ENCODE measurements around the gene IFIT3. TPM values are rescaled to one million over a fixed set of nuclear protein-coding genes. Genes with fewer than 3 reads are reported as not detected.

Gene IFIT3
- total and polyA plus RNA-seq, 9 of the 15 experiments (the other 6 are each of a cell fraction or from before 2014, with no cell fraction given) = 0.23 to 2.2 (median 0.77) TPM

GRCh38 chr10:89355394-89355931 is 27.7 kb downstream of the IFIT3 start (continued):
- TF ChIP-seq MNT (conservative IDR thresholded peaks at IDR 0.05) (no peak), ZBTB43 (CRISPR knock-in tag; IDR thresholded peaks at IDR 0.05) (no peak), ZNF695 (CRISPR knock-in tag; IDR thresholded peaks at IDR 0.05) (no peak), RBM34 (IDR thresholded peaks at IDR 0.05; ENCODE audit: borderline replicate concordance, insufficient read depth, low read length) (no peak), ZNF507 (tag; conservative IDR thresholded peaks at IDR 0.05) (no peak), CC2D1A (IDR thresholded peaks at IDR 0.05) (no peak), BCL6 (CRISPR knock-in tag; IDR thresholded peaks at IDR 0.05) (peak; percentile 47; the same call in 1 of the 2 replicates), GTF2A2 (tag; IDR thresholded peaks at IDR 0.05) (peak; percentile 76; the same call in 1 of the 2 replicates), TCF15 (CRISPR knock-in tag; IDR thresholded peaks at IDR 0.05) (no peak), UBTF (IDR thresholded peaks at IDR 0.05; ENCODE audit: borderline replicate concordance in 1 of 2, low read depth in 2 of 2, low read length in 2 of 2) (no peak), ZNF431 (CRISPR knock-in tag; IDR thresholded peaks at IDR 0.05) (no peak), ZNF395 (CRISPR knock-in tag; IDR thresholded peaks at IDR 0.05) (peak; percentile 95), SETDB1 (IDR thresholded peaks at IDR 0.05; ENCODE audit: low read length) (no peak), FOXK2 (conservative IDR thresholded peaks at IDR 0.05 in 1 of 2, IDR thresholded peaks at IDR 0.05 in 1 of 2; ENCODE audit: low read depth in 2 of 2) (no peak), TAF9B (IDR thresholded peaks at IDR 0.05; ENCODE audit: partially characterized antibody) (no peak), POLR2H (tag; IDR thresholded peaks at IDR 0.05; ENCODE audit: low read depth) (peak; percentile 50; the same call in 1 of the 2 replicates), STAT5A (IDR thresholded peaks at IDR 0.05; ENCODE audit: borderline replicate concordance, low read length) (no peak), IFI16 (CRISPR knock-in tag; IDR thresholded peaks at IDR 0.05) (no peak), ZEB2 (IDR thresholded peaks at IDR 0.05) (no peak), ILK (tag; IDR thresholded peaks at IDR 0.05; ENCODE audit: borderline replicate concordance, low read depth) (peak; percentile 60; the same call in 1 of the 2 replicates)

Data from K562 (cell line).